ENCODE measurements around the gene DPCD.

DNA sequence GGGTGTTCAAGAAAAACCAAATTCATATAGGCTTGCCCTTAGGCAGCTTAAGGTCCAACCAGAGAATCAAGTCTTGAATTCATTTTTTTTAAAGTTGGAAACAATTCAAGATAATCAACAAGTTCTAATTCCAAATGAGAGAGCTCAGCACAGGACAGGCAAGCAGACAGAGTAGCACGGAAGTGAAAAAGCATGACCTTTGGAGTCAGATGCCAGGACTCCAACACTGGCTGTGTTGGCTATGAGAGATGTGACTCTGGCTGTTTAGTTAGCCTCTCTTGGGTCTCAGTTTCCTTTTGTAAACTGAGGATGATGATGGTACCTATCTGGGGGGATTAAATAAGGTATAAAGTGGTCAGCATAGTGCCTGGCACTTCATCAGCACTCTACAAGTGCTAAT is 57.5 kb downstream of the DPCD start:
- TF ChIP-seq POLR2A (IDR thresholded peaks at IDR 0.05) (no peak), POLR2AphosphoS5 (IDR thresholded peaks at IDR 0.05) (no peak), EP300 (IDR thresholded peaks at IDR 0.05) (no peak)
- TF ChIP-seq, protein P1, sequence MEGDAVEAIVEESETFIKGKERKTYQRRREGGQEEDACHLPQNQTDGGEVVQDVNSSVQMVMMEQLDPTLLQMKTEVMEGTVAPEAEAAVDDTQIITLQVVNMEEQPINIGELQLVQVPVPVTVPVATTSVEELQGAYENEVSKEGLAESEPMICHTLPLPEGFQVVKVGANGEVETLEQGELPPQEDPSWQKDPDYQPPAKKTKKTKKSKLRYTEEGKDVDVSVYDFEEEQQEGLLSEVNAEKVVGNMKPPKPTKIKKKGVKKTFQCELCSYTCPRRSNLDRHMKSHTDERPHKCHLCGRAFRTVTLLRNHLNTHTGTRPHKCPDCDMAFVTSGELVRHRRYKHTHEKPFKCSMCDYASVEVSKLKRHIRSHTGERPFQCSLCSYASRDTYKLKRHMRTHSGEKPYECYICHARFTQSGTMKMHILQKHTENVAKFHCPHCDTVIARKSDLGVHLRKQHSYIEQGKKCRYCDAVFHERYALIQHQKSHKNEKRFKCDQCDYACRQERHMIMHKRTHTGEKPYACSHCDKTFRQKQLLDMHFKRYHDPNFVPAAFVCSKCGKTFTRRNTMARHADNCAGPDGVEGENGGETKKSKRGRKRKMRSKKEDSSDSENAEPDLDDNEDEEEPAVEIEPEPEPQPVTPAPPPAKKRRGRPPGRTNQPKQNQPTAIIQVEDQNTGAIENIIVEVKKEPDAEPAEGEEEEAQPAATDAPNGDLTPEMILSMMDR (IDR thresholded peaks at IDR 0.05), result no peak

All from gastroesophageal sphincter (tissue), 3 donors.